ENCODE results near the gene PPM1K.

The PPM1K gene

GRCh38 chr4:88217169-88217568 is 67.2 kb downstream of the PPM1K start:
- no peak for DNase-seq (ENCODE audit: low read depth in 2 of 2)

GRCh38 chr4:88216395-88216794 is 68.0 kb downstream of the PPM1K start:
- no peak for DNase-seq (ENCODE audit: low read depth in 2 of 2)

- no peak for DNase-seq (ENCODE audit: low read depth in 2 of 2)
These were observed 69.0 kb downstream of the PPM1K start for GRCh38 chr4:88215351-88215750.

GRCh38 chr4:88212253-88212561 is 72.2 kb downstream of the PPM1K start:
- no peak for DNase-seq (ENCODE audit: low read depth in 2 of 2)

- peak in 1 of 2 donors; percentile 61 for DNase-seq (ENCODE audit: low read depth in 2 of 2)
These were observed 72.7 kb downstream of the PPM1K start for GRCh38 chr4:88211473-88212252.

GRCh38 chr4:88208156-88208555 is 76.2 kb downstream of the PPM1K start:
- no peak for DNase-seq (ENCODE audit: low read depth in 2 of 2)
